CMK (cell line): ENCODE results near the gene UBE2L5.
A peak's percentile ranks its signal among the peaks of the same experiment; 100 is the strongest.

Experiments used
- DNase-seq: peaks from one replicate; pipeline ENCODE4 v3.0.0-alpha.2; 2010; ENCODE audit warnings: low read depth

UBE2L5 gene

DNA sequence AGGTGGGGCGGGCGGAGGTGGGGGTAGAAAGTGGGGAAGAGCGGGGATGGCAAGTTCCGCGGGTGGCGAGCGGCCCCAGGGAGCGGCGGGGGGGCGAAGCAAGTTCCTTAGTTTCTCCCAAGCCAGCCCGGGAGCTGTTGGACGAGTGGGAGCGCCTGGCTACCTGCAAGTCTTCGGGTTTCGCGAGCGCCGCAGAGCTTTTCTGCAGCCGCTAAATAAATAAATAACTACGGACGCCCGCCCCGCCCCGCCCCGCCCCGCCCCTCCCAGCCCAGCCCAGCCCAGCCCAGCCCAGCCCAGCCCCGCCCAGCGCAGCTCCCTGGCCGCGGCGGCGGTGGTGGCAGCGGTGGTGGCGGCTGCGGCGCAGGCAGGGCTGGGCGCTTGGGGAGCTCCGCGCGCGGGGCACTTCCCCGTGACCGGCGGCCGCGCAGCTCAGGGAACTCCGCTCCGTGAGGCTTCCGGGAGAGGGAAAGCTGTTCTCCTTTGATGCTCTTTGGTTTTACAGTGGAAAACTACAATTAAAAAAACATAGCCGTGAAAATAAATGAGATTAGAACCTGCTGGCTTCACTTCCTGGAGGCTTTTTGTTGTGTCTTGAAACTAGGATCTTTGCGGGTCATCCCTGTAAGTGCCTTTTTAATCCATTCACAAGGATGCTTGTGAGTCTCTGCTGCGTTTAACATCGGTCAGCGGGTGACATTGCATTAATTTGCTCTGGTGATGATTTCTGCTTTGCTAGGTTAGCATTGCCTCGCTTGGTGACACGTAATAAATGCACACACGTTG lies at the start of gene UBE2L5:
UBE2L5 (plus strand) TSS at position 440 of the 786 bp plus-strand sequence. CDS start 5,498 bp downstream, outside the sequence.
- peak; percentile 22 for DNase-seq

DNA sequence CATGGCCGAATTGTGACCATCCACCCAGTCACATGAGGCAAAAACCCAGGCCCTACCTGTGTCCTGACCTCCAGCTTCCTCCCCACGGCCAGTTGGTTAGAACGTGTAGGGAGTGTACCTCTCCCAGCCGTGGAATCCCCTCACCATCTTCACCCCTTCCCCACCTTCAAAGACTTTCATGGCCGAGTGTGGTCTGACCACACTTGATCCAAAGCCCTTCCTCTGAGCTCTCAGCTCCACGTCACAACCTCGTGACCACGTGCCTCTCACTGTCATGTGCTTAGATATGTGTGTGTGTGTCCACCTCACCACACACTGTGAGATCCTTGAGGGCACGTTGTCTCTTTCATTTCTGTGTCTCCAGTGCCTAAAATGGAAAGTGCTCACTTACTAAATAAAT lies 48.6 kb upstream of the UBE2L5 start:
- DNase-seq, result no peak

DNA sequence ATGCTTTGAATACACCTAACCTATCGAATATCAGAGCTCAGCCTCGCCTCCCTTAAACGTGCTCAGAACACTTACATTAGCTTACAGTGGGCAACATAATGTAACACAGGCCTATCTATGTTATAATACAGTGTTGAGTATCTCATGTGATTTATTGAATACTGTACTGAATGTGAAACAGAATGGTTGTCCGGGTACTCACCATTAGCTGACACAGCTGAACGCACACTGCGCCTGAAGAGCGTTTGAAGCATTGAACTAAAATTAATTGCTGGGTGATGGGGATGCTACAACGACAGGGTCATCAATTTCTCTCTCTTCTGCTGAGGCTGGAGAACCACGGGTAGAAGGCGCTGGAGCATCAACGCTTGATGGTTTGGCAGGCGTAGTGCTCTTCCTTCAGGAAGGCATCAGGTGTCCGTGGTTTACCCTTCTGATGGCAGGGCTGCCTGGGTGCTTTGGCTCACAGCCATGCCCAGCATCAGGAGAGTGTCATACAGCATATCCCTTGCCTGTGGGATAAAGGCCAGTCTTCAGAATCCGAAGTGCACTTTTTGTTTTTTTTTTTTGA lies 46.9 kb upstream of the UBE2L5 start:
- no peak for DNase-seq

DNA sequence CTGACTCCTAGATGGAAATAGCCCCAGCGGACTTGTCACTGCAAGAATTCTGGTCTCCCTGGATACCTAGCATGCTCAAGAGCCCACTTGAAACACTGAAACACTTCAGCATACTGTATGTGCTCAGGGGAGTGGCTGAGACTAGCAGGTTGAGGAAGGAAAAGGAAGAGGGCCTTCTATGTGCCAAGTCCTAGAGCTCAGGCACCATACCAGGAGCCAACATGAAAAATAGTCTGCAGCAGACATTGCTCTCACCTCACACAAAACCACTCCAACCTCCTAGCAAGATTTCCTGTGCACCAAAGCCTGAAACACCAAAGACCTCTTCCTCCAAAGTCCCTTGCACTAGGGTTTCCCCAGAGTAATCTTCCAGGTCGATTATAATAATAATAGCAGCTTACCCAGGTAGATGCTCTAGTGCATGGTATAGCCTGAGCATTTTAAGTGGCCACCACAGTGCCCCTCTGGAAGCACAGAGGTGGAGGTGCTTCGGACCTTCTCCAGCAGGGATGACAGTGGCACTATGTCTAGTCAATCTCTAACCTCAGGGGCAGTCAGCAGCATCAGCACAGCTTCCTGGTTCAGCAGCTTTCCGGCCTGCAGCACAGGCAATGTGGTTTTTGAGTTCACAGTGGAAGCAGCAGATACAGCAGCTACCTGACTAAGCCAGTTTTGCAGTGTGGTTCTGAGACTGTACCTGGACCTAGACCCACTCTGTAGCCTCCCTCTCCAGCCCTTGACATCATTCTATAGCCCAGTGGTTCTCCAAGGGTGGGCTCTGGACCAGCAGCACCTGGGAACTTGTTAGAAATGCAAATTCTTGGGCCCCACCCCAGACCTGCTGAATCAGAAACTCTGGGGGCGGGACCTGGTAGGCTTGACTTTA lies 45.6 kb upstream of the UBE2L5 start:
- no peak for DNase-seq

GRCh38 chr13:30377312-30377685 lies 45.0 kb upstream of the UBE2L5 start:
- no peak for DNase-seq

GRCh38 chr13:30378191-30378590 lies 44.1 kb upstream of the UBE2L5 start:
- DNase-seq, result no peak

GRCh38 chr13:30381049-30381448 lies 41.2 kb upstream of the UBE2L5 start:
- DNase-seq, result no peak

- DNase-seq, result no peak
Observed at GRCh38 chr13:30382836-30383525, 39.3 kb upstream of the UBE2L5 start.

GRCh38 chr13:30388406-30389283 lies 33.6 kb upstream of the UBE2L5 start:
- DNase-seq, result no peak

DNA sequence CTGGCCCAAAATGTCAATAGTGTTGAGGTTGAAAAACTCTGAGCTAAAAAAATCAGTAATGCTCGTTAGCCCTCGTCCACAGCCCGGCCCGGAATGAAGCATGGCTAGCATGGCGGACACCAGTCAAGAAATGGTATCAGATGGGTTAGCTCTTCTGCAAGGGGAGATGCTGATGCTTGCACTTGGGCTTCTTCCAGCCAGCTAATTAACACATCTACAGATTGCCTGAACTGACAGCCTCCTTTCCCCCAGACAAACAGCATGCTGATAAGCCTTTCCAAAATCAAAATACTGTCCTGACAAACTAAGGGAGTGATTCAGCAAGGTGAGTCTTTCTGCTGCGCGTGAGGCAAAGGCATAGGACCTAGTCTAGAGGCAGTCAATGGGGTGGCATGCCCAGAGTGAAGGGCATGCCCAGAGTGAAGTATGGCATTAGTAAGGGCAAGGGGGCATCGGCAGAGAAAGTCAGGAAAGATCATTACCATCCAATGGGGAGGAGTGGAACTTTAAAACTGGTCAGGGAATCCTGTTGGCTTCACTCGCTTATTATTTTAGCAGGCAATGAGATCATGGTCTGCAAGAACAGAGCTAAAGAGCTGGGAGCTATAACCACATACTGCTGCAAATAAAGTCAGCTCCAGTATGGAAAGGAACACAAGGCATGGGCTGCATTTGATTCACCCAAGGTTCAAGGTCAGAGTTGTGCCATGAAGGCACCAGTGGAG lies 30.2 kb upstream of the UBE2L5 start:
- no peak for DNase-seq

- no peak for DNase-seq
Observed at GRCh38 chr13:30392681-30393045, 29.6 kb upstream of the UBE2L5 start.

GRCh38 chr13:30394751-30395191 lies 27.5 kb upstream of the UBE2L5 start:
- DNase-seq, result no peak

GRCh38 chr13:30395192-30396158 lies 26.8 kb upstream of the UBE2L5 start:
- peak; percentile 22 for DNase-seq

GRCh38 chr13:30396434-30397075 lies 25.7 kb upstream of the UBE2L5 start:
- DNase-seq, result no peak

- no peak for DNase-seq
Observed at GRCh38 chr13:30398601-30399072, 23.7 kb upstream of the UBE2L5 start.

GRCh38 chr13:30400376-30400775 lies 21.9 kb upstream of the UBE2L5 start:
- DNase-seq, result no peak

DNA sequence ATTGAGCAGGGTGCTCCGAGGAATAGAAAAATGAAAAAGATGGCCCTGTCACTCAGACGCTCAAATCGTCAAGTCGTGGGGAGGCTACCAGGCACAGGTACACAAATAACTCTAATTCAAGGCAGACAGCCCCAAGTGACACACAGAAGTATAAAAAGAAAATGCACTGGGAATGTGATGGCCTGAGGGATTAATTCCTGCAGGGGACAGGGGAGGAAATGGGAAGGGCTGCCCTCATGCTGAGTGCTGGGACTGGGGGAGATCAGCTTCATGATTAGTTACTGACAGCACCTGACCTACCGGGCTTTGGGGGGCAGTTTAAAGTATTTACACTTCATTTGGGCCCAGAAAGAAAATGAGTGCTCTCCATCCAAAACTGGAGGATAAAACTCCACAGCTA lies 20.9 kb upstream of the UBE2L5 start:
- DNase-seq, result no peak

- no peak for DNase-seq
Observed at GRCh38 chr13:30403456-30403855, 18.8 kb upstream of the UBE2L5 start.

DNA sequence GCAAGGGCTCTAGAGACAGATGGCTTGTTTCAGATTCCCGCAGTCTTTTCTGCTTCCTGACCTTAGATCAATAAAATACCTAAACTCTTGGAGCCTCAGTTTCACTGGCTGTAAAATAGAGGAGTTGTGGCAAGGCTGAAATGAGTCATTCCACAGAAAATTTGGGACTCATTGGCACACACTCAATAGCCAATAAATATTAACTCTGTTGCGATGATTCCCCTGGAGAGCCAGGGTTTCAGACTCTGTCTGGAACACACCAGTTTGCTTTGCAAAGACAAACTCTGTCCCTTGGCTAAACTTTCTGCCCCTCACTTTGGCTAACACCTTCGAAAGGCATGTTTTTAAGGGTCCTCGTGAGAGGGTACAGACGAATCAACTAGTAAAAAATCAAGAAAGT lies 18.1 kb upstream of the UBE2L5 start:
- DNase-seq, result no peak
